Peyer's patch (tissue), 4 donors: ENCODE results near the gene ADAMTS14. TPM values are rescaled to one million over a fixed set of nuclear protein-coding genes. Genes with fewer than 3 reads are reported as not detected.

ENCODE experiments used
- DNase-seq, 3 donors: peaks; one replicate each; pipeline ENCODE4 v3.0.0-alpha.2; 2017 to 2019
- H3K27ac ChIP-seq, 4 donors: fragments of 200-600 bp; sonication (generic); one replicate each; pipeline ENCODE4 v1.5.1; 2016 to 2019
- H3K27me3 ChIP-seq, 2 donors: fragments of 200-600 bp; sonication (generic); one replicate each; pipeline ENCODE4 v1.5.1; 2019
- H3K36me3 ChIP-seq, 3 donors: fragments of 200-600 bp; sonication (generic); one replicate each; pipeline ENCODE4 v1.5.1; 2016 to 2019
- H3K4me1 ChIP-seq, 4 donors: fragments of 200-600 bp; sonication (generic); one replicate each; pipeline ENCODE4 v1.5.1; 2016 to 2019
- H3K4me3 ChIP-seq, 4 donors: fragments of 200-600 bp; sonication (generic); 1 replicate in 3 of 4; 2 replicates in 1 of 4; pipeline ENCODE4 v1.5.1; 2016 to 2019; ENCODE audit warnings: mild to moderate bottlenecking in 1 of 4
- H3K9me3 ChIP-seq, 4 donors: fragments of 200-600 bp; sonication (generic); one replicate each; pipeline ENCODE4 v1.5.1; 2016 to 2019; ENCODE audit warnings: mild to moderate bottlenecking in 1 of 4
- CTCF ChIP-seq, 6 experiments: fragments of 450-650 bp in 4 of 6; fragments of 200-600 bp in 2 of 6; sonication (generic) in 1 of 6; IDR thresholded peaks; one replicate each; pipeline ENCODE4 v1.5.1; 2017 to 2019; ENCODE audit warnings: antibody characterized with exemption in 6 of 6, mild to moderate bottlenecking in 3 of 6, moderate library complexity in 1 of 6
- POLR2A ChIP-seq, 2 donors: fragments of 450-650 bp; IDR thresholded peaks; one replicate each; pipeline ENCODE4 v1.5.1; 2017; ENCODE audit warnings: antibody characterized with exemption in 2 of 2, mild to moderate bottlenecking in 2 of 2, moderate library complexity in 2 of 2
- total RNA-seq, 4 donors: library from RNA; depleted of rRNA; stranded (reverse); fragments of >200 nt; gene quantifications; one replicate each; pipeline ENCODE4 v1.1.0, GENCODE V29; 2016

Gene ADAMTS14
- total RNA-seq, 4 donors from 2014 or later = 2.3 to 10.7 (median 4.2) TPM

- TF ChIP-seq POLR2A (IDR thresholded peaks at IDR 0.05) (no peak), CTCF (IDR thresholded peaks at IDR 0.05) (no peak)
- no peaks in the 10 kb centered on the region for H3K36me3 ChIP-seq
- H3K9me3 ChIP-seq = no peaks in the 10 kb centered on the region
- peaks cover 0 to 13% (median 0%) of the 10 kb centered on the region in 4 donors for H3K4me1 ChIP-seq
- no peak overlapping the region for H3K27ac ChIP-seq
- no peaks in the 10 kb centered on the region for H3K27me3 ChIP-seq
- no peak for DNase-seq
- H3K4me3 ChIP-seq = no peak overlapping the region
These were observed 42.6 kb downstream of the ADAMTS14 start for GRCh38 chr10:70714951-70715350.

GRCh38 chr10:70715853-70716795, 43.8 kb downstream of the ADAMTS14 start:
- H3K4me3 ChIP-seq = no peak overlapping the region
- no peak overlapping the region for H3K27ac ChIP-seq
- peaks cover 0 to 13% (median 0%) of the 10 kb centered on the region in 4 donors for H3K4me1 ChIP-seq
- TF ChIP-seq POLR2A (IDR thresholded peaks at IDR 0.05) (no peak), CTCF (IDR thresholded peaks at IDR 0.05) (no peak)
- peak in 1 of 3 donors; percentile 58 for DNase-seq
- H3K9me3 ChIP-seq = no peaks in the 10 kb centered on the region
- no peaks in the 10 kb centered on the region for H3K27me3 ChIP-seq
- H3K36me3 ChIP-seq = no peaks in the 10 kb centered on the region

- Histone ChIP-seq H3K27me3 (no peaks in the 10 kb centered on the region), H3K9me3 (no peaks in the 10 kb centered on the region), H3K27ac (no peak overlapping the region), H3K4me1 (no peaks in the 10 kb centered on the region), H3K36me3 (no peaks in the 10 kb centered on the region), H3K4me3 (no peak overlapping the region)
- no peak for DNase-seq
- TF ChIP-seq CTCF (IDR thresholded peaks at IDR 0.05) (no peak), POLR2A (IDR thresholded peaks at IDR 0.05) (no peak)
These were observed 50.6 kb downstream of the ADAMTS14 start for GRCh38 chr10:70722820-70723424.

- DNase-seq = no peak
- no peaks in the 10 kb centered on the region for H3K4me1 ChIP-seq
- no peak for TF ChIP-seq POLR2A (IDR thresholded peaks at IDR 0.05)
- TF ChIP-seq CTCF (IDR thresholded peaks at IDR 0.05) = no peak
- no peaks in the 10 kb centered on the region for H3K36me3 ChIP-seq
- H3K9me3 ChIP-seq = no peaks in the 10 kb centered on the region
- no peaks in the 10 kb centered on the region for H3K27me3 ChIP-seq
- H3K4me3 ChIP-seq = no peak overlapping the region
- no peak overlapping the region for H3K27ac ChIP-seq
These were observed 51.5 kb downstream of the ADAMTS14 start for GRCh38 chr10:70723771-70724170.

GRCh38 chr10:70726909-70727495, 54.7 kb downstream of the ADAMTS14 start:
- H3K27ac ChIP-seq = no peak overlapping the region
- no peaks in the 10 kb centered on the region for H3K4me1 ChIP-seq
- no peak for DNase-seq
- H3K27me3 ChIP-seq = no peaks in the 10 kb centered on the region
- TF ChIP-seq POLR2A (IDR thresholded peaks at IDR 0.05) = no peak
- no peak for TF ChIP-seq CTCF (IDR thresholded peaks at IDR 0.05)
- H3K4me3 ChIP-seq = no peak overlapping the region
- no peaks in the 10 kb centered on the region for H3K9me3 ChIP-seq
- no peaks in the 10 kb centered on the region for H3K36me3 ChIP-seq
